Keratinocyte (primary cell): ENCODE results near the gene STRADB. TPM values are rescaled to one million over a fixed set of nuclear protein-coding genes. Genes with fewer than 3 reads are reported as not detected.

Experiments
- DNase-seq: peaks from one replicate; pipeline ENCODE4 v3.0.0-alpha.2; 2011; ENCODE audit warnings: low read depth, missing footprints, low spot score
- FAIRE-seq: peaks from 2 replicates; lab custom pipeline; 2011; peaks lifted over from hg19 to GRCh38; lab: Jason Lieb, UNC
- H2AFZ ChIP-seq: 2 replicates; pipeline ENCODE4 v1.6.0; 2012; ENCODE audit warnings: low read length, control low read depth, inconsistent platforms; ENCODE audit not compliant: control insufficient read depth
- H3K27ac ChIP-seq: 2 replicates; pipeline ENCODE4 v1.5.1; 2011; ENCODE audit warnings: low read length; ENCODE audit not compliant: control insufficient read depth, insufficient read depth
- H3K27me3 ChIP-seq: 3 replicates; pipeline ENCODE4 v1.6.0; 2011; ENCODE audit warnings: low read length; ENCODE audit not compliant: control insufficient read depth, insufficient read depth; ENCODE audit errors: extremely low read depth
- H3K36me3 ChIP-seq, 2 experiments: 2 replicates in 1 of 2; 3 replicates in 1 of 2; pipeline ENCODE4 v1.5.1; 2011; ENCODE audit warnings: low read length in 2 of 2, mild to moderate bottlenecking in 1 of 2; ENCODE audit not compliant: control insufficient read depth in 2 of 2, insufficient read depth in 2 of 2; ENCODE audit errors: extremely low read depth in 1 of 2
- H3K4me1 ChIP-seq: 3 replicates; pipeline ENCODE4 v1.5.1; 2011; ENCODE audit warnings: low read length; ENCODE audit not compliant: control insufficient read depth, insufficient read depth; ENCODE audit errors: extremely low read depth
- H3K4me2 ChIP-seq: 3 replicates; pipeline ENCODE4 v1.6.0; 2011; ENCODE audit warnings: low read depth, low read length; ENCODE audit not compliant: control insufficient read depth, insufficient read depth; ENCODE audit errors: extremely low read depth
- H3K4me3 ChIP-seq, 3 experiments: fragments of 200-600 bp in 1 of 3; sonication (generic) in 1 of 3; 2 replicates in 2 of 3; 3 replicates in 1 of 3; pipeline ENCODE4 v1.5.1; 2011 to 2016; ENCODE audit warnings: low read length in 3 of 3, mild to moderate bottlenecking in 3 of 3, control low read depth in 2 of 3, inconsistent platforms in 1 of 3, low read depth in 1 of 3, mixed read lengths in 1 of 3, mixed run types in 1 of 3, moderate library complexity in 1 of 3; ENCODE audit not compliant: control insufficient read depth in 2 of 3, insufficient read depth in 2 of 3; ENCODE audit errors: extremely low read depth in 1 of 3
- H3K79me2 ChIP-seq: 2 replicates; pipeline ENCODE4 v1.6.0; 2012; ENCODE audit warnings: low read length; ENCODE audit not compliant: control insufficient read depth, insufficient read depth
- H3K9ac ChIP-seq: 3 replicates; pipeline ENCODE4 v1.6.0; 2011; ENCODE audit warnings: low read length; ENCODE audit not compliant: control insufficient read depth, insufficient read depth; ENCODE audit errors: extremely low read depth
- H3K9me1 ChIP-seq: 3 replicates; pipeline ENCODE4 v1.6.0; 2011; ENCODE audit warnings: low read length; ENCODE audit not compliant: control insufficient read depth, insufficient read depth; ENCODE audit errors: extremely low read depth
- H3K9me3 ChIP-seq: 2 replicates; pipeline ENCODE4 v1.5.1; 2012; ENCODE audit warnings: low read depth, low read length; ENCODE audit not compliant: control insufficient read depth
- H4K20me1 ChIP-seq: 3 replicates; pipeline ENCODE4 v1.6.0; 2011; ENCODE audit warnings: low read length; ENCODE audit not compliant: control insufficient read depth, insufficient read depth; ENCODE audit errors: extremely low read depth
- EZH2 ChIP-seq: IDR thresholded peaks from one replicate; pipeline ENCODE4 v1.6.1; 2012; ENCODE audit warnings: inconsistent platforms, mild to moderate bottlenecking, low read length, moderate library complexity
- dilution Hi-C: fragments of 300-500 bp; cut with MboI; formaldehyde crosslinking; loops from one replicate; pipeline ENCODE4 v1.7.0; 2020; ENCODE audit warnings: low sequenced_read_pairs; ENCODE audit not compliant: extremely low pct_ligation_motif_present
- polyA plus RNA-seq, 5 experiments: library from polyadenylated mRNA; depleted of rRNA in 3 of 5; stranded (reverse) in 3 of 5; stranded (forward) in 1 of 5; unstranded in 1 of 5; fragments of >200 nt; gene quantifications; 1 replicate in 1 of 5; 2 replicates in 3 of 5; 3 replicates in 1 of 5; pipeline versions ENCODE4 v1.2.1 to v1.2.3, GENCODE V29; 2011 to 2012; ENCODE audit warnings: missing spikeins in 2 of 5, low read depth in 1 of 5, low replicate concordance in 1 of 5
- TF ChIP-seq, protein P1 (sequence below), 3 experiments: IDR thresholded peaks in 1 of 3; conservative IDR thresholded peaks in 1 of 3; optimal IDR thresholded peaks in 1 of 3; 2 replicates in 2 of 3; 3 replicates in 1 of 3; pipeline versions ENCODE3 to v1.5.1; 2011; ENCODE audit warnings: low read length in 3 of 3, mild to moderate bottlenecking in 3 of 3, moderate library complexity in 2 of 3, control low read depth in 1 of 3, inconsistent platforms in 1 of 3; ENCODE audit not compliant: insufficient read depth in 2 of 3; ENCODE audit errors: extremely low read depth in 1 of 3

STRADB gene
- polyA plus RNA-seq, 1 donor (not counting 4 experiments of a cell fraction or from before 2014, with no cell fraction given), result 14.6 TPM

DNA sequence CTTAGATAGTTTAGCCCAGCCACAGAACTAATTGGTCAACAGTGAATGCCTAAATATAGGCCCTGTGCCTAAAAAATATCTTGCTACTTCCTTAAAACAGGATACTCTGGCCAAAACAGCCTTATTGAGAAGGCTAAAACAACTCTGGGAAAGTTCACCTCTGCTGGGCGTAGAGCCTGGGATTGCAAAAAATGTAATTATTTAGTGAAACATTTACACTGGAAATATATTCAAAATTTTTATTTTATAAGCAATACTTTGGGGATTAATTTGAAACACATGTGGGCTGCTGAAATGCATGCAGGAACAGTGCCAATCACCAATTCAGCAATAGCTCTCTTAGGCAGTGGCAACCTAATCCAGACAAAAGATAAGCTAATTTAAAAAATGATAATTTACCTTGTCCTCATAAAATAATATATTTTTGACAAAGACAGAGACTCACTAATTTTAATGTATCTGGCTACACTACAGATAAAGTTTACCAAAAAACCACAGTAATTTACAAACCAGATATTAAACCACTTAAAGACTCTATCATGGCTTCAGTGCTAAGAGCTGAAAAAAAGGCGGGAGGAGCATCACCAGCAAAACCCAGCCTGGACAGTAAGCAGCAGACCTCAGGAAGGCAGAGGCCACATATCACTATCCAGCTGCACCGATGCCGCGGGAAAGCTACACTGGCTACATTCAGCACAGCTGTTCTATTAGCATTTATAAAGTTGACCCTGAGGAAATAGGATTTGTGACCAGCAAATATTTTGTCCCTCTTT, 18.7 kb upstream of the STRADB start:
- peak overlapping the region; percentile 6 for H3K9ac ChIP-seq
- no peak for DNase-seq
- H3K4me1 ChIP-seq, result peaks cover 22% of the 10 kb centered on the region
- TF ChIP-seq EZH2, result no peak
- TF ChIP-seq, protein P1, sequence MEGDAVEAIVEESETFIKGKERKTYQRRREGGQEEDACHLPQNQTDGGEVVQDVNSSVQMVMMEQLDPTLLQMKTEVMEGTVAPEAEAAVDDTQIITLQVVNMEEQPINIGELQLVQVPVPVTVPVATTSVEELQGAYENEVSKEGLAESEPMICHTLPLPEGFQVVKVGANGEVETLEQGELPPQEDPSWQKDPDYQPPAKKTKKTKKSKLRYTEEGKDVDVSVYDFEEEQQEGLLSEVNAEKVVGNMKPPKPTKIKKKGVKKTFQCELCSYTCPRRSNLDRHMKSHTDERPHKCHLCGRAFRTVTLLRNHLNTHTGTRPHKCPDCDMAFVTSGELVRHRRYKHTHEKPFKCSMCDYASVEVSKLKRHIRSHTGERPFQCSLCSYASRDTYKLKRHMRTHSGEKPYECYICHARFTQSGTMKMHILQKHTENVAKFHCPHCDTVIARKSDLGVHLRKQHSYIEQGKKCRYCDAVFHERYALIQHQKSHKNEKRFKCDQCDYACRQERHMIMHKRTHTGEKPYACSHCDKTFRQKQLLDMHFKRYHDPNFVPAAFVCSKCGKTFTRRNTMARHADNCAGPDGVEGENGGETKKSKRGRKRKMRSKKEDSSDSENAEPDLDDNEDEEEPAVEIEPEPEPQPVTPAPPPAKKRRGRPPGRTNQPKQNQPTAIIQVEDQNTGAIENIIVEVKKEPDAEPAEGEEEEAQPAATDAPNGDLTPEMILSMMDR (optimal IDR thresholded peaks at IDR 0.05 in 1 of 3, IDR thresholded peaks at IDR 0.05 in 1 of 3, conservative IDR thresholded peaks at IDR 0.05 in 1 of 3; ENCODE audit: extremely low read depth in 1 of 3, insufficient read depth in 2 of 3, low read length in 3 of 3), result no peak
- H3K4me3 ChIP-seq, result no peak overlapping the region
- no peaks in the 10 kb centered on the region for H3K9me1 ChIP-seq
- peaks cover 0 to 3% of the 10 kb centered on the region in 2 experiments for H3K36me3 ChIP-seq
- peaks cover 27% of the 10 kb centered on the region for H3K79me2 ChIP-seq
- no peaks in the 10 kb centered on the region for H4K20me1 ChIP-seq
- dilution Hi-C loops, result no loop called here
- H3K4me2 ChIP-seq, result peak overlapping the region; percentile 85
- no peaks in the 10 kb centered on the region for H3K9me3 ChIP-seq
- FAIRE-seq, result peak; percentile 13
- H2AFZ ChIP-seq, result no peak overlapping the region
- H3K27ac ChIP-seq, result peak overlapping the region; percentile 65
- H3K27me3 ChIP-seq, result no peaks in the 10 kb centered on the region

GRCh38 chr2:201433394-201433995, 18.0 kb upstream of the STRADB start:
- no peaks in the 10 kb centered on the region for H3K9me3 ChIP-seq
- peak; percentile 60 for FAIRE-seq
- H3K27me3 ChIP-seq, result no peaks in the 10 kb centered on the region
- H3K9ac ChIP-seq, result peak overlapping the region; percentile 6
- H3K27ac ChIP-seq, result peak overlapping the region; percentile 26
- DNase-seq, result no peak
- dilution Hi-C loops, result no loop called here
- H2AFZ ChIP-seq, result no peak overlapping the region
- H3K9me1 ChIP-seq, result no peaks in the 10 kb centered on the region
- no peak for TF ChIP-seq EZH2
- TF ChIP-seq, protein P1 (optimal IDR thresholded peaks at IDR 0.05 in 1 of 3, IDR thresholded peaks at IDR 0.05 in 1 of 3, conservative IDR thresholded peaks at IDR 0.05 in 1 of 3; ENCODE audit: extremely low read depth in 1 of 3, insufficient read depth in 2 of 3, low read length in 3 of 3), result no peak
- peaks cover 22% of the 10 kb centered on the region for H3K4me1 ChIP-seq
- no peaks in the 10 kb centered on the region for H4K20me1 ChIP-seq
- no peak overlapping the region for H3K4me3 ChIP-seq
- H3K4me2 ChIP-seq, result peak overlapping the region; percentile 49
- H3K36me3 ChIP-seq, result peaks cover 0 to 3% of the 10 kb centered on the region in 2 experiments
- peaks cover 30% of the 10 kb centered on the region for H3K79me2 ChIP-seq
